Ishikawa (cell line): ENCODE results near the gene ADARB1.

Experiments used
- CEBPB ChIP-seq: IDR thresholded peaks from 2 replicates; pipeline ENCODE4 v1.6.1; 2012
- CREB1 ChIP-seq: IDR thresholded peaks from 2 replicates; pipeline ENCODE4 v1.6.1; 2012; ENCODE audit warnings: low read depth
- EGR1 ChIP-seq: IDR thresholded peaks from 2 replicates; pipeline ENCODE4 v1.6.1; 2012
- EP300 ChIP-seq: IDR thresholded peaks from 2 replicates; pipeline ENCODE4 v1.6.1; 2012; ENCODE audit warnings: borderline replicate concordance
- FOXM1 ChIP-seq: IDR thresholded peaks from 2 replicates; pipeline ENCODE4 v1.6.1; 2012; ENCODE audit warnings: low read depth, borderline replicate concordance
- MAX ChIP-seq: IDR thresholded peaks from 2 replicates; pipeline ENCODE4 v1.6.1; 2012
- NFIC ChIP-seq: IDR thresholded peaks from 2 replicates; pipeline ENCODE4 v1.6.1; 2012
- RAD21 ChIP-seq: IDR thresholded peaks from 2 replicates; pipeline ENCODE4 v1.6.1; 2012; ENCODE audit warnings: low read depth
- REST ChIP-seq: IDR thresholded peaks from 2 replicates; pipeline ENCODE4 v1.6.1; 2012; ENCODE audit warnings: low read depth, mild to moderate bottlenecking
- TAF1 ChIP-seq: IDR thresholded peaks from 2 replicates; pipeline ENCODE4 v1.6.1; 2012; ENCODE audit warnings: low read depth, mild to moderate bottlenecking
- TCF12 ChIP-seq: IDR thresholded peaks from 2 replicates; pipeline ENCODE4 v1.6.1; 2012; ENCODE audit warnings: low read depth
- TEAD4 ChIP-seq: IDR thresholded peaks from 2 replicates; pipeline ENCODE4 v1.6.1; 2012
- USF1 ChIP-seq: IDR thresholded peaks from 2 replicates; pipeline ENCODE4 v1.6.1; 2012
- YY1 ChIP-seq: IDR thresholded peaks from 2 replicates; pipeline ENCODE4 v1.6.1; 2012; ENCODE audit warnings: low read depth
- ZBTB7A ChIP-seq: IDR thresholded peaks from 2 replicates; pipeline ENCODE4 v1.6.1; 2012; ENCODE audit warnings: low read depth

ADARB1 gene

GRCh38 chr21:45074048-45074817, at the start of gene ADARB1:
Gene ADARB1, plus strand, starts transcription at chr21:45074580. Its CDS starts 97,077 bp downstream, at chr21:45171657.
- TF ChIP-seq FOXM1, result no peak
- TF ChIP-seq NFIC, result no peak
- TF ChIP-seq TAF1, result peak; percentile 49; the same call in 1 of the 2 replicates
- TF ChIP-seq ZBTB7A, result no peak
- no peak for TF ChIP-seq CEBPB
- no peak for TF ChIP-seq RAD21
- TF ChIP-seq EGR1, result peak; percentile 18; the same call in 1 of the 2 replicates
- no peak for TF ChIP-seq YY1
- no peak for TF ChIP-seq EP300
- TF ChIP-seq TEAD4, result peak; percentile 17; the same call in 1 of the 2 replicates

GRCh38 chr21:45026066-45026745, 48.2 kb upstream of the ADARB1 start:
- no peak for TF ChIP-seq TCF12
- TF ChIP-seq FOXM1, result no peak
- no peak for TF ChIP-seq ZBTB7A
- TF ChIP-seq REST, result no peak
- no peak for TF ChIP-seq EGR1
- no peak for TF ChIP-seq TAF1
- TF ChIP-seq MAX, result no peak
- TF ChIP-seq CREB1, result no peak

- TF ChIP-seq CEBPB (no peak), CREB1 (no peak), ZBTB7A (no peak), EGR1 (no peak), USF1 (no peak), REST (no peak), NFIC (no peak), TCF12 (no peak), EP300 (no peak), TAF1 (no peak), FOXM1 (no peak)
Measured at GRCh38 chr21:45026826-45027225, 47.6 kb upstream of the ADARB1 start.

GRCh38 chr21:45027241-45028196, 46.9 kb upstream of the ADARB1 start:
- TF ChIP-seq CREB1, result no peak
- no peak for TF ChIP-seq ZBTB7A
- no peak for TF ChIP-seq EGR1
- TF ChIP-seq NFIC, result no peak
- TF ChIP-seq YY1, result no peak
- TF ChIP-seq TEAD4, result no peak
- no peak for TF ChIP-seq FOXM1
- TF ChIP-seq EP300, result no peak
- TF ChIP-seq MAX, result no peak
- TF ChIP-seq USF1, result no peak
- no peak for TF ChIP-seq CEBPB
- no peak for TF ChIP-seq REST
- TF ChIP-seq TAF1, result no peak
- no peak for TF ChIP-seq RAD21
- no peak for TF ChIP-seq TCF12
